ENCODE measurements around the gene FIG4. TPM values are rescaled to one million over a fixed set of nuclear protein-coding genes. Genes with fewer than 3 reads are reported as not detected.

FIG4 gene
- total RNA-seq, 1 experiment from 2014 or later, result 15.7 TPM

GRCh38 chr6:109840796-109841195 is 149.7 kb downstream of the FIG4 start:
- ATAC-seq, result no peak
- POLR2A ChIA-PET, result no interaction called here
- Histone ChIP-seq H3K27me3 (ENCODE audit: insufficient read depth, low read length) (no peaks in the 10 kb centered on the region), H3K36me3 (ENCODE audit: control insufficient read depth in 1 of 2, insufficient read depth in 2 of 2, low read length in 2 of 2) (no peaks in the 10 kb centered on the region), H3K4me1 (ENCODE audit: control insufficient read depth in 1 of 2, insufficient read depth in 2 of 2, low read length in 2 of 2) (no peaks in the 10 kb centered on the region), H3K4me3 (replicated peaks in 1 of 2; ENCODE audit: low read depth in 1 of 2, low read length in 2 of 2) (no peak overlapping the region), H3K9me3 (ENCODE audit: control insufficient read depth in 1 of 2, insufficient read depth in 1 of 2, low read depth in 1 of 2, low read length in 2 of 2) (no peaks in the 10 kb centered on the region), H3K9ac (ENCODE audit: low read length) (no peak overlapping the region), H3K9me2 (ENCODE audit: insufficient read depth) (no peaks in the 10 kb centered on the region), H3K27ac (ENCODE audit: low read depth, low read length) (no peak overlapping the region), H3K79me2 (ENCODE audit: insufficient read depth, low read length) (no peaks in the 10 kb centered on the region), H4K20me1 (ENCODE audit: insufficient read depth) (no peaks in the 10 kb centered on the region), H3K4me2 (ENCODE audit: low read length) (no peak overlapping the region), H2AFZ (ENCODE audit: low read depth, low read length, poor library complexity, severe bottlenecking) (no peak overlapping the region)
- no TSS peak for BruUV-seq (replicated peaks)
- intact Hi-C loops (cut with micrococcal nuclease), result no loop called here
- no peak for DNase-seq (ENCODE audit: low read depth, low spot score)
- RAD21 ChIA-PET (ENCODE audit: low non-redundant PET in 1 of 2, low total read pairs in 2 of 2, uncharacterized antibody in 2 of 2, unreplicated experiment in 2 of 2), result no interaction called here
- TF ChIP-seq JUND (IDR thresholded peaks at IDR 0.05) (no peak), YY1 (IDR thresholded peaks at IDR 0.05; ENCODE audit: extremely low read depth, insufficient replicate concordance, low read depth, low read length) (no peak), FOSL1 (IDR thresholded peaks at IDR 0.05; ENCODE audit: low read depth) (no peak), ZFX (IDR thresholded peaks at IDR 0.05) (no peak)
- TF ChIP-seq, protein P1, sequence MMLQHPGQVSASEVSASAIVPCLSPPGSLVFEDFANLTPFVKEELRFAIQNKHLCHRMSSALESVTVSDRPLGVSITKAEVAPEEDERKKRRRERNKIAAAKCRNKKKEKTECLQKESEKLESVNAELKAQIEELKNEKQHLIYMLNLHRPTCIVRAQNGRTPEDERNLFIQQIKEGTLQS (IDR thresholded peaks at IDR 0.05), result no peak
- CTCF ChIA-PET, result no interaction called here

DNA sequence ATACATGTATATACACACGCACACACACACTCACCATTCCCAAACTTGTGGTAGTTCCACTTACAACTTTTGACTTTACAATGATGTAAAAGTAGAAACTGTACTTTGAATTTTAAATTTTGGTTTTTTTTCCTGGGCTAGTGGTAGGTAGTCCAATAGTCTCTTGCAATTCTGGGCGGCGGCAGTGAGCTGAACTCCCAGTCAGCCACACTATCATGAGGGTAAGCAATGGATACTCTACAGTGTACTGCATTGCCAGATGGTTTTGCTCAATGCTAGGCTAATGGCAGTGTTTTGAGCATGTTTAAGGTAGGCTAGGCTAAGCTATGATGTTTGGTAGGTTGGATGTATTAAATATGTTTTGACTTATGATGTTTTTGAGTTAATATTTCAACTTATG is 150.8 kb downstream of the FIG4 start:
- DNase-seq (ENCODE audit: low read depth, low spot score) (no peak), ATAC-seq (no peak)
- CTCF ChIA-PET, result no interaction called here
- no peaks in the 10 kb centered on the region for H3K9me3 ChIP-seq (ENCODE audit: control insufficient read depth in 1 of 2, insufficient read depth in 1 of 2, low read depth in 1 of 2, low read length in 2 of 2)
- H3K4me3 ChIP-seq (replicated peaks in 1 of 2; ENCODE audit: low read depth in 1 of 2, low read length in 2 of 2), result no peak overlapping the region
- H3K9ac ChIP-seq (ENCODE audit: low read length), result no peak overlapping the region
- no peaks in the 10 kb centered on the region for H3K79me2 ChIP-seq (ENCODE audit: insufficient read depth, low read length)
- no peaks in the 10 kb centered on the region for H4K20me1 ChIP-seq (ENCODE audit: insufficient read depth)
- H3K4me2 ChIP-seq (ENCODE audit: low read length), result no peak overlapping the region
- intact Hi-C loops (cut with micrococcal nuclease), result no loop called here
- no peaks in the 10 kb centered on the region for H3K9me2 ChIP-seq (ENCODE audit: insufficient read depth)
- no peaks in the 10 kb centered on the region for H3K27me3 ChIP-seq (ENCODE audit: insufficient read depth, low read length)
- no peaks in the 10 kb centered on the region for H3K36me3 ChIP-seq (ENCODE audit: control insufficient read depth in 1 of 2, insufficient read depth in 2 of 2, low read length in 2 of 2)
- H3K27ac ChIP-seq (ENCODE audit: low read depth, low read length), result no peak overlapping the region
- BruUV-seq (replicated peaks), result no TSS peak
- TF ChIP-seq, protein P2, sequence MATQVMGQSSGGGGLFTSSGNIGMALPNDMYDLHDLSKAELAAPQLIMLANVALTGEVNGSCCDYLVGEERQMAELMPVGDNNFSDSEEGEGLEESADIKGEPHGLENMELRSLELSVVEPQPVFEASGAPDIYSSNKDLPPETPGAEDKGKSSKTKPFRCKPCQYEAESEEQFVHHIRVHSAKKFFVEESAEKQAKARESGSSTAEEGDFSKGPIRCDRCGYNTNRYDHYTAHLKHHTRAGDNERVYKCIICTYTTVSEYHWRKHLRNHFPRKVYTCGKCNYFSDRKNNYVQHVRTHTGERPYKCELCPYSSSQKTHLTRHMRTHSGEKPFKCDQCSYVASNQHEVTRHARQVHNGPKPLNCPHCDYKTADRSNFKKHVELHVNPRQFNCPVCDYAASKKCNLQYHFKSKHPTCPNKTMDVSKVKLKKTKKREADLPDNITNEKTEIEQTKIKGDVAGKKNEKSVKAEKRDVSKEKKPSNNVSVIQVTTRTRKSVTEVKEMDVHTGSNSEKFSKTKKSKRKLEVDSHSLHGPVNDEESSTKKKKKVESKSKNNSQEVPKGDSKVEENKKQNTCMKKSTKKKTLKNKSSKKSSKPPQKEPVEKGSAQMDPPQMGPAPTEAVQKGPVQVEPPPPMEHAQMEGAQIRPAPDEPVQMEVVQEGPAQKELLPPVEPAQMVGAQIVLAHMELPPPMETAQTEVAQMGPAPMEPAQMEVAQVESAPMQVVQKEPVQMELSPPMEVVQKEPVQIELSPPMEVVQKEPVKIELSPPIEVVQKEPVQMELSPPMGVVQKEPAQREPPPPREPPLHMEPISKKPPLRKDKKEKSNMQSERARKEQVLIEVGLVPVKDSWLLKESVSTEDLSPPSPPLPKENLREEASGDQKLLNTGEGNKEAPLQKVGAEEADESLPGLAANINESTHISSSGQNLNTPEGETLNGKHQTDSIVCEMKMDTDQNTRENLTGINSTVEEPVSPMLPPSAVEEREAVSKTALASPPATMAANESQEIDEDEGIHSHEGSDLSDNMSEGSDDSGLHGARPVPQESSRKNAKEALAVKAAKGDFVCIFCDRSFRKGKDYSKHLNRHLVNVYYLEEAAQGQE (IDR thresholded peaks at IDR 0.05; ENCODE audit: low read depth), result no peak
- TF ChIP-seq CEBPB (IDR thresholded peaks at IDR 0.05; ENCODE audit: low read depth) (no peak), SRF (IDR thresholded peaks at IDR 0.05; ENCODE audit: low read depth) (no peak), POLR2A (IDR thresholded peaks at IDR 0.05; ENCODE audit: borderline replicate concordance, extremely low read depth, insufficient read depth, insufficient read length) (no peak), SP1 (IDR thresholded peaks at IDR 0.05; ENCODE audit: low read depth) (no peak), ZFX (IDR thresholded peaks at IDR 0.05) (no peak), JUND (IDR thresholded peaks at IDR 0.05) (no peak), TCF7L2 (IDR thresholded peaks at IDR 0.05; ENCODE audit: borderline replicate concordance, extremely low read depth, insufficient read depth, insufficient read length) (no peak), POLR2AphosphoS5 (IDR thresholded peaks at IDR 0.05; ENCODE audit: low read depth, low read length) (no peak)
- TF ChIP-seq, protein P3, sequence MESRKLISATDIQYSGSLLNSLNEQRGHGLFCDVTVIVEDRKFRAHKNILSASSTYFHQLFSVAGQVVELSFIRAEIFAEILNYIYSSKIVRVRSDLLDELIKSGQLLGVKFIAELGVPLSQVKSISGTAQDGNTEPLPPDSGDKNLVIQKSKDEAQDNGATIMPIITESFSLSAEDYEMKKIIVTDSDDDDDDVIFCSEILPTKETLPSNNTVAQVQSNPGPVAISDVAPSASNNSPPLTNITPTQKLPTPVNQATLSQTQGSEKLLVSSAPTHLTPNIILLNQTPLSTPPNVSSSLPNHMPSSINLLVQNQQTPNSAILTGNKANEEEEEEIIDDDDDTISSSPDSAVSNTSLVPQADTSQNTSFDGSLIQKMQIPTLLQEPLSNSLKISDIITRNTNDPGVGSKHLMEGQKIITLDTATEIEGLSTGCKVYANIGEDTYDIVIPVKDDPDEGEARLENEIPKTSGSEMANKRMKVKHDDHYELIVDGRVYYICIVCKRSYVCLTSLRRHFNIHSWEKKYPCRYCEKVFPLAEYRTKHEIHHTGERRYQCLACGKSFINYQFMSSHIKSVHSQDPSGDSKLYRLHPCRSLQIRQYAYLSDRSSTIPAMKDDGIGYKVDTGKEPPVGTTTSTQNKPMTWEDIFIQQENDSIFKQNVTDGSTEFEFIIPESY (IDR thresholded peaks at IDR 0.05; ENCODE audit: extremely low read depth, insufficient replicate concordance, low read length), result no peak
- TF ChIP-seq, protein P1 (IDR thresholded peaks at IDR 0.05), result no peak
- H3K4me1 ChIP-seq (ENCODE audit: control insufficient read depth in 1 of 2, insufficient read depth in 2 of 2, low read length in 2 of 2), result no peaks in the 10 kb centered on the region
- RAD21 ChIA-PET (ENCODE audit: low non-redundant PET in 1 of 2, low total read pairs in 2 of 2, uncharacterized antibody in 2 of 2, unreplicated experiment in 2 of 2), result no interaction called here
- H2AFZ ChIP-seq (ENCODE audit: low read depth, low read length, poor library complexity, severe bottlenecking), result no peak overlapping the region
- POLR2A ChIA-PET, result no interaction called here

Measured in HCT116 (cell line).